HL-60 (cell line): ENCODE results near the gene LGALS3.

Experiments
- DNase-seq, 2 experiments: peaks; one replicate each; pipeline ENCODE4 v3.0.0-alpha.2; 2010 to 2020; ENCODE audit warnings: low read depth in 1 of 2, low spot score in 1 of 2
- H3K27ac ChIP-seq: fragments of 250-450 bp; sonication (Bioruptor Pico); replicated peaks from 2 replicates; pipeline ENCODE4 v1.5.1; 2020; ENCODE audit warnings: mild to moderate bottlenecking, moderate library complexity
- H3K27me3 ChIP-seq: fragments of 250-450 bp; sonication (Bioruptor Pico); 2 replicates; pipeline ENCODE4 v1.5.1; 2021; ENCODE audit warnings: mild to moderate bottlenecking, moderate library complexity; ENCODE audit not compliant: insufficient read depth, poor library complexity, severe bottlenecking
- H3K4me3 ChIP-seq: replicated peaks from 2 replicates; pipeline ENCODE4 v1.5.1; 2011; ENCODE audit warnings: mild to moderate bottlenecking, control low read depth, low read length; ENCODE audit not compliant: insufficient read depth
- GABPA ChIP-seq: IDR thresholded peaks from 2 replicates; pipeline ENCODE4 v1.6.1; 2012; ENCODE audit warnings: low read depth
- POLR2AphosphoS5 ChIP-seq: IDR thresholded peaks from 2 replicates; pipeline ENCODE4 v1.6.1; 2012; ENCODE audit warnings: low read depth
- REST ChIP-seq: IDR thresholded peaks from 2 replicates; pipeline ENCODE4 v1.6.1; 2012; ENCODE audit warnings: low read depth; ENCODE audit not compliant: insufficient replicate concordance
- SPI1 ChIP-seq: IDR thresholded peaks from 2 replicates; pipeline ENCODE4 v1.6.1; 2012; ENCODE audit warnings: low read depth, mild to moderate bottlenecking, borderline replicate concordance
- TF ChIP-seq, protein P1 (sequence below): IDR thresholded peaks from one replicate; pipeline ENCODE4 v1.5.1; 2011; ENCODE audit warnings: low read length, control low read depth, inconsistent platforms; ENCODE audit not compliant: insufficient read depth

Gene LGALS3

GRCh38 chr14:55160989-55161388 is 31.9 kb downstream of the LGALS3 start:
- Histone ChIP-seq H3K27ac (no peak overlapping the region), H3K27me3 (no peaks in the 10 kb centered on the region), H3K4me3 (no peak overlapping the region)
- no peak for DNase-seq
- TF ChIP-seq REST (no peak), GABPA (no peak)
- TF ChIP-seq, protein P1, sequence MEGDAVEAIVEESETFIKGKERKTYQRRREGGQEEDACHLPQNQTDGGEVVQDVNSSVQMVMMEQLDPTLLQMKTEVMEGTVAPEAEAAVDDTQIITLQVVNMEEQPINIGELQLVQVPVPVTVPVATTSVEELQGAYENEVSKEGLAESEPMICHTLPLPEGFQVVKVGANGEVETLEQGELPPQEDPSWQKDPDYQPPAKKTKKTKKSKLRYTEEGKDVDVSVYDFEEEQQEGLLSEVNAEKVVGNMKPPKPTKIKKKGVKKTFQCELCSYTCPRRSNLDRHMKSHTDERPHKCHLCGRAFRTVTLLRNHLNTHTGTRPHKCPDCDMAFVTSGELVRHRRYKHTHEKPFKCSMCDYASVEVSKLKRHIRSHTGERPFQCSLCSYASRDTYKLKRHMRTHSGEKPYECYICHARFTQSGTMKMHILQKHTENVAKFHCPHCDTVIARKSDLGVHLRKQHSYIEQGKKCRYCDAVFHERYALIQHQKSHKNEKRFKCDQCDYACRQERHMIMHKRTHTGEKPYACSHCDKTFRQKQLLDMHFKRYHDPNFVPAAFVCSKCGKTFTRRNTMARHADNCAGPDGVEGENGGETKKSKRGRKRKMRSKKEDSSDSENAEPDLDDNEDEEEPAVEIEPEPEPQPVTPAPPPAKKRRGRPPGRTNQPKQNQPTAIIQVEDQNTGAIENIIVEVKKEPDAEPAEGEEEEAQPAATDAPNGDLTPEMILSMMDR: peak; percentile 7

- TF ChIP-seq POLR2AphosphoS5 (no peak), SPI1 (no peak), REST (no peak), GABPA (no peak)
- TF ChIP-seq, protein P1: no peak
- no peak overlapping the region for H3K27ac ChIP-seq
- H3K4me3 ChIP-seq: no peak overlapping the region
- H3K27me3 ChIP-seq: no peaks in the 10 kb centered on the region
- no peak for DNase-seq
Measured at GRCh38 chr14:55170526-55170925, 41.5 kb downstream of the LGALS3 start.

GRCh38 chr14:55180006-55180405 is 51.0 kb downstream of the LGALS3 start:
- Histone ChIP-seq H3K27ac (no peak overlapping the region), H3K4me3 (no peak overlapping the region), H3K27me3 (no peaks in the 10 kb centered on the region)
- TF ChIP-seq GABPA: no peak
- TF ChIP-seq SPI1: no peak
- TF ChIP-seq, protein P1: no peak
- no peak for TF ChIP-seq REST
- no peak for TF ChIP-seq POLR2AphosphoS5
- DNase-seq: no peak
